Activated CD4-positive, alpha-beta T cell treated with anti-CD3 and anti-CD28 coated beads, Interleukin-2, amount 10 ng/mL, durations not matched to agents 24 days and 14 days (primary cell): ENCODE results near the gene DNAJA4. TPM values are rescaled to one million over a fixed set of nuclear protein-coding genes. Genes with fewer than 3 reads are reported as not detected.

Experiments used
- DNase-seq: peaks from one replicate; pipeline ENCODE4 v3.0.0; 2022
- H3K27ac Mint-ChIP-seq: one replicate; pipeline ENCODE4 v1.8.0; 2022; ENCODE audit warnings: mild to moderate bottlenecking, mixed read lengths
- H3K27me3 Mint-ChIP-seq: one replicate; pipeline ENCODE4 v1.8.0; 2022; ENCODE audit warnings: mixed read lengths
- H3K36me3 Mint-ChIP-seq: one replicate; pipeline ENCODE4 v1.8.0; 2022; ENCODE audit warnings: low read depth, mild to moderate bottlenecking, mixed read lengths
- H3K4me1 Mint-ChIP-seq: one replicate; pipeline ENCODE4 v1.8.0; 2021; ENCODE audit warnings: mixed read lengths
- H3K4me3 Mint-ChIP-seq: one replicate; pipeline ENCODE4 v1.8.0; 2022; ENCODE audit warnings: mild to moderate bottlenecking, moderate library complexity, mixed read lengths
- H3K9me3 Mint-ChIP-seq: one replicate; pipeline ENCODE4 v1.8.0; 2021; ENCODE audit warnings: mixed read lengths
- intact Hi-C: fragments of 100-400 bp; cut with micrococcal nuclease; formaldehyde crosslinking; loops from one replicate; pipeline ENCODE4 v1.15.1; 2023
- total RNA-seq: library from RNA; stranded (reverse); gene quantifications from 2 replicates; pipeline ENCODE4 v1.2.3, GENCODE V29; 2022

Gene DNAJA4
- total RNA-seq, 1 donor from 2014 or later: 75.9 TPM

- Mint-ChIP-seq H3K27ac (no peak overlapping the region), H3K9me3 (no peaks in the 10 kb centered on the region), H3K4me1 (no peaks in the 10 kb centered on the region), H3K36me3 (no peaks in the 10 kb centered on the region), H3K27me3 (peaks cover 8% of the 10 kb centered on the region), H3K4me3 (no peak overlapping the region)
- no peak for DNase-seq
- intact Hi-C loops: no loop called here
Observed at GRCh38 chr15:78320183-78320582, 55.8 kb downstream of the DNAJA4 start.

GRCh38 chr15:78321041-78321570 lies 56.7 kb downstream of the DNAJA4 start:
- intact Hi-C loops: no loop called here
- no peaks in the 10 kb centered on the region for H3K4me1 Mint-ChIP-seq
- DNase-seq: no peak
- no peak overlapping the region for H3K4me3 Mint-ChIP-seq
- peaks cover 8% of the 10 kb centered on the region for H3K27me3 Mint-ChIP-seq
- H3K27ac Mint-ChIP-seq: no peak overlapping the region
- H3K36me3 Mint-ChIP-seq: no peaks in the 10 kb centered on the region
- H3K9me3 Mint-ChIP-seq: no peaks in the 10 kb centered on the region

- H3K9me3 Mint-ChIP-seq: no peaks in the 10 kb centered on the region
- DNase-seq: no peak
- H3K4me1 Mint-ChIP-seq: no peaks in the 10 kb centered on the region
- H3K36me3 Mint-ChIP-seq: no peaks in the 10 kb centered on the region
- H3K27ac Mint-ChIP-seq: no peak overlapping the region
- H3K27me3 Mint-ChIP-seq: peaks cover 8% of the 10 kb centered on the region
- no peak overlapping the region for H3K4me3 Mint-ChIP-seq
- intact Hi-C loops: no loop called here
Observed at GRCh38 chr15:78321786-78322185, 57.4 kb downstream of the DNAJA4 start.

DNA sequence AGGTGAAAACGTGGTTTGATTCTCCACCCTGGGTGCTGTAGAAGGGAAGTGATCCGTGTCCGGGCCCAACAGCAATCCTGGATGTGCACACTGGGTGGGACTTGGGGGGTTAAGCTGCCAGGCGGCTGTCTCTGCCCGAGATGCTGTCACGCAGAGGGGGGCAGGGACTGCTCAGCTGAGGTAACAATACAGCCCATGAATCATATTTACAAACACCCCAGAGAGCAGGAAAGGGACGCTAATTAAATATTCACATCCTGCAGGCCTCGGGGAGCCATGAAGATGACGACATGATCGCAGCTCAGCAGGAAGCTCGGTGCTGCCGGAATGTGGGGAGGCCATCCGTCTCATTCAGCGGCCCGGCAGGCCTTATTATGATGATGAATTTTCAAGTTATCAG lies 57.9 kb downstream of the DNAJA4 start:
- Mint-ChIP-seq H3K4me1 (no peaks in the 10 kb centered on the region), H3K36me3 (no peaks in the 10 kb centered on the region), H3K9me3 (no peaks in the 10 kb centered on the region), H3K27me3 (peaks cover 10% of the 10 kb centered on the region), H3K4me3 (no peak overlapping the region), H3K27ac (no peak overlapping the region)
- intact Hi-C loops: no loop called here
- DNase-seq: no peak

DNA sequence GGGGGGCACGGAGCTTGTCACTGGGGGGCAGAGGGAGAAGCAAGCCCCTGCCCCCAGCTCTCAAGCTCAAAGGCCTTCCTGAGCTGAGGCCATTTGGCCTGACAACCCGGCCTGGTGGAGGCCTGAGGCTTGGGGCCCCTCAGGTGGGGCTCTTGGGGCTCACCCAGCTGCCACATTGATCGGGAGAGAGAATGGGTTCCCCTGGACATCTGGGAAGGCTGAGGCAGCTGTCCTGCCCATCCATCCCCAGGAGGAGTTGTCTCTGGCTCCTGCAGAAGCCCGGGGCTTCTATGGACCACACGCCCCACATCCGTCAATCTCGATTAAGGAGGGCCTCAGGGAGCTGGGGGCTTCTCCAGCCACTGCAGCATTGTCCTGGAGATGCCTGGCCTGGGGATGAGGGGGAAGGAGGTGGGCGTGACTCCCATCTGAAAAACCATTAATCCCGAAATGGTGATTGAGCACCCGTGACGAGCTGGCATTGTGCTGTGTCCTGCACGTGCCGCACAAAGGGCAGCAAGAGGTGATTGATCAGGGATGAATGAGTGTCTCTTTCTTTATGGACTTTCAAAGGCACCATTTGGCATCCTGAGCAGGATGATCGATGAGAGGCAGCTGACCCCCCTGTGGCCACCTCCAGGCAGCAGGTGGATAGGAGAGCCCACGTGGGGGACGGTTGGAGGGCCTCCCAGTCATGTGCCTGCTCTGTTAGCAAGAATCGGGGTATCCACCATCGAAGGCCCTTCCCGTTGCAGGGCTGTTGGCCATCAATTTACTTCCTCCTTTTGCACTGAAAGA lies 58.6 kb downstream of the DNAJA4 start:
- Mint-ChIP-seq H3K27ac (no peak overlapping the region), H3K36me3 (no peaks in the 10 kb centered on the region), H3K4me1 (no peaks in the 10 kb centered on the region), H3K27me3 (peaks cover 9% of the 10 kb centered on the region), H3K4me3 (no peak overlapping the region), H3K9me3 (no peaks in the 10 kb centered on the region)
- no peak for DNase-seq
- intact Hi-C loops: no loop called here

DNA sequence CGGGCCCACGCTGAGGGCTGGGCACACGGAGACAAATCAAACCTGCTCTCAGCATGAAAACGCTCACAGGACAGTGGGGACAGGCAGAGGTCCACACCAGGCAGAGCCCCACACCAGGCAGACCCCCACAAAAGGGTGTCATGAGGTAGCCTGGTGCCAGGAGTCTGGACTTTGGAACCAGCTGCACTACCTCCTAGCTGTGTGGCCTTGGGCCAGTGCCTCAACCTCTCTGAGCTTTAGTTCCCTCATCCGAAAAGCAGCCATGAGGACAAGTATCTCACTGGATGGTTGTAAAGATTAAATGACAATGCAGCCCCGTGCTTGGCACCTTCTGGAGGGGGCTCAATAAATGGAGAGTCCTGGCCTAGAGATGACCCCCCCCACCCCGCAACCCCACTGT lies 59.3 kb downstream of the DNAJA4 start:
- Mint-ChIP-seq H3K27me3 (peaks cover 9% of the 10 kb centered on the region), H3K4me3 (no peak overlapping the region), H3K27ac (no peak overlapping the region), H3K9me3 (no peaks in the 10 kb centered on the region), H3K36me3 (no peaks in the 10 kb centered on the region), H3K4me1 (no peaks in the 10 kb centered on the region)
- no peak for DNase-seq
- intact Hi-C loops: no loop called here

DNA sequence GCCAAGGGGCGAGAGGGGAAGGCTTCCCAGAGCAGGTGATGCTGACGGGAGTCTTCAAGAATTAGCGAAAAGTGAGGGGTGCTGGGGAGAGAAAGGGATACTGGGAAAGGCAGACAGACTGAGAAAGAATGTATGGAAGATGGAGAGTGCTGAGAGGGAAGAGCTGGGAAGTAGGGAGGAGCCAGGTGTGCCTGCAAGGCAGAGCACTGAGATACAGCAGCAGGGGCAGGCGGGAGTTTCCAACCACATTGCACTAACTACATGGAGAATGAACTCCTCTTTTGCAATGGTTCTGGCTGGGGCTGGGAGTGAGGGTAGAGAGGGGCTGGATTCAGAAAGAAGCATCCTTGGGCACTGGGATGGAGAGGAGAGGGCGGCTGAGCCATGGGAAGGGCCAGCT lies 59.8 kb downstream of the DNAJA4 start:
- Mint-ChIP-seq H3K36me3 (no peaks in the 10 kb centered on the region), H3K4me3 (no peak overlapping the region), H3K9me3 (no peaks in the 10 kb centered on the region), H3K27me3 (peaks cover 9% of the 10 kb centered on the region), H3K4me1 (no peaks in the 10 kb centered on the region), H3K27ac (no peak overlapping the region)
- DNase-seq: no peak
- intact Hi-C loops: no loop called here

GRCh38 chr15:78325092-78325843 lies 60.9 kb downstream of the DNAJA4 start:
- intact Hi-C loops: no loop called here
- H3K27me3 Mint-ChIP-seq: peaks cover 11% of the 10 kb centered on the region
- H3K27ac Mint-ChIP-seq: no peak overlapping the region

DNA sequence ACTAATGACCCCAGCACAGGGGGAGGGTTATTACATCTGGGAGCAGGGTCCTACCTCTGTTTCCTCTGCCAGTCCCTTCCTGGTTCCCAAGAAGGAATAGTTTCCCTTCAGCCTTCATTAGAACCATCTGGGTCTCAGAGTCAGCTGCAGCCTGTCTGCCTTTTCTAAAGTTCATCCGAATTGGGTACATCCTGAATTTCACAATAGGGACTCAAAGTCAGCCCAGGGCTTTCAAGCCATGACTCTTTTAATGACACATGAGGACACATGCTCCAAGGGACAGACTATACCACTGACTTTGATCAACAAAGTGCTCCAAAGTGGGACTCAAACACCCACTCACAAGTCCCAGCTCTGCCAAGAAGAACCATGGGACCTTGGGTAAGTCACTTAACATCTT lies 63.1 kb downstream of the DNAJA4 start:
- Mint-ChIP-seq H3K4me3 (no peak overlapping the region), H3K27me3 (peaks cover 11% of the 10 kb centered on the region), H3K27ac (no peak overlapping the region), H3K36me3 (no peaks in the 10 kb centered on the region), H3K9me3 (no peaks in the 10 kb centered on the region), H3K4me1 (no peaks in the 10 kb centered on the region)
- no peak for DNase-seq
- intact Hi-C loops: no loop called here

More at GRCh38 chr15:78325092-78325843, 60.9 kb downstream of the DNAJA4 start:
- Mint-ChIP-seq H3K4me1 (no peaks in the 10 kb centered on the region), H3K9me3 (no peaks in the 10 kb centered on the region), H3K4me3 (no peak overlapping the region), H3K36me3 (no peaks in the 10 kb centered on the region)
- no peak for DNase-seq

DNA sequence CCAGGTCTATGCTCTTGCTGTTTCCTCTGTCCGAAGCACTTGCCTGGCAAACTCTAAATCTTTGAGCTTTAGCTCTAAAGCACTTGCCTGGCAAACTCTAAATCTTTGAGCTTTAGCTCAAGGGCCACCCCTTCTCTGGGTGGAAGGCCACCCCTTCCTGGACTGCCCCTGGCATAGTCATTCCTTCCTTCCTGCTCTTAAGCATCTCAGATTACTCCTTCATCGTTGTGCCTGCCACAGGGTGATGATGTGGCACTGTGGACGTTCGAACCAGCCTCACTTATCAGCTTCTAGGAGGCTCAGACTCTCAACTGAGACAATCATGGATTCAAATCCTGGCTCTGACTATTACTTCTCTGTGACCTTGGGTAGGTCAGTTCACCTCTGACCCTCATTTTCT lies 65.3 kb downstream of the DNAJA4 start:
- H3K27me3 Mint-ChIP-seq: peaks cover 8% of the 10 kb centered on the region
- no peaks in the 10 kb centered on the region for H3K9me3 Mint-ChIP-seq
- H3K36me3 Mint-ChIP-seq: no peaks in the 10 kb centered on the region
- no peak for DNase-seq
- H3K27ac Mint-ChIP-seq: no peak overlapping the region
- no peak overlapping the region for H3K4me3 Mint-ChIP-seq
- no peaks in the 10 kb centered on the region for H3K4me1 Mint-ChIP-seq
- intact Hi-C loops: no loop called here

Other genes with a start within 250 kb of the DNAJA4 start
- 56.8 and 62.3 TPM in 2 replicates for gene TBC1D2B, start 186.9 kb upstream of the DNAJA4 start, total RNA-seq
- not detected in 2 replicates for gene SH2D7, start 172.0 kb upstream of the DNAJA4 start, total RNA-seq
- gene CIB2, start 133.1 kb upstream of the DNAJA4 start, total RNA-seq: 1.2 and 1.5 TPM in 2 replicates
- 165 and 169 TPM in 2 replicates for gene IDH3A, start 115.2 kb upstream of the DNAJA4 start, total RNA-seq
- not detected in 2 replicates for gene ACSBG1, start 30.0 kb upstream of the DNAJA4 start, total RNA-seq
- 57.6 and 62.2 TPM in 2 replicates for gene SKIC8, start 35.0 kb downstream of the DNAJA4 start, total RNA-seq
- not detected in 2 replicates for gene CRABP1, start 75.8 kb downstream of the DNAJA4 start, total RNA-seq
- 89.1 and 89.4 TPM in 2 replicates for gene IREB2, start 173.7 kb downstream of the DNAJA4 start, total RNA-seq
- 0.90 and 1.6 TPM in 2 replicates for gene HYKK, start 243.0 kb downstream of the DNAJA4 start, total RNA-seq